ENCODE data around the gene FRMPD1. TPM values are rescaled to one million over a fixed set of nuclear protein-coding genes. Genes with fewer than 3 reads are reported as not detected.

The FRMPD1 gene
- polyA plus RNA-seq, 1 donor from 2014 or later, result 0.35 TPM

DNA sequence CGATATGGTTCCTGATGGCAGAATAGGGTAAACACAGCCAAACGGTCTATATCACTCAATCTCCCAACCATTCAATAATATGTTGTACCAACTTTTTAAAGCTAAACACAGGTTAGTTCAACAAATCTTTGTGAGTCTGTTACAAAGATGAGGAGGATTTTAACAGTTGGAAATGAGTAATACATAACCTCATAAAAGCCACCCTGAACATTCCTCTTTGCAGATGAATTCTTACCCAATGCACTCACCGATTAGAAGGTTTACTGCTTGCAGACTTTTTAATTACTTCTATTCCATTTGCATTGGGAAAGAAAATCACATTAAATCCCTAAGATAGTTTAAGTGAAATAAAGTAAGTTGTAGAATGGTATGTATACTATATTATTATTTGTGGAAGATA is 79.5 kb downstream of the FRMPD1 start:
- Histone ChIP-seq H3K27me3 (ENCODE audit: insufficient read depth, low read depth, low read length) (no peaks in the 10 kb centered on the region), H3K36me3 (ENCODE audit: insufficient read depth, low read length) (no peaks in the 10 kb centered on the region), H3K4me2 (ENCODE audit: low read length) (no peak overlapping the region), H3K9ac (ENCODE audit: low read length) (no peak overlapping the region), H3K9me3 (ENCODE audit: low read length) (no peaks in the 10 kb centered on the region), H3K27ac (ENCODE audit: low read length) (no peak overlapping the region), H4K20me1 (ENCODE audit: insufficient read depth) (no peaks in the 10 kb centered on the region), H2AFZ (ENCODE audit: low read depth, low read length) (no peak overlapping the region), H3K4me3 (ENCODE audit: low read length) (no peak overlapping the region), H3F3A (ENCODE audit: insufficient read depth, low read length, poor library complexity, severe bottlenecking) (no peaks in the 10 kb centered on the region), H3K9me2 (ENCODE audit: insufficient read depth, low read length) (no peaks in the 10 kb centered on the region), H3K79me2 (replicated peaks; ENCODE audit: insufficient read depth, low read length) (no peaks in the 10 kb centered on the region)
- no peak for TF ChIP-seq SMC3 (conservative IDR thresholded peaks at IDR 0.05; ENCODE audit: poor library complexity)
- TF ChIP-seq, protein P1, sequence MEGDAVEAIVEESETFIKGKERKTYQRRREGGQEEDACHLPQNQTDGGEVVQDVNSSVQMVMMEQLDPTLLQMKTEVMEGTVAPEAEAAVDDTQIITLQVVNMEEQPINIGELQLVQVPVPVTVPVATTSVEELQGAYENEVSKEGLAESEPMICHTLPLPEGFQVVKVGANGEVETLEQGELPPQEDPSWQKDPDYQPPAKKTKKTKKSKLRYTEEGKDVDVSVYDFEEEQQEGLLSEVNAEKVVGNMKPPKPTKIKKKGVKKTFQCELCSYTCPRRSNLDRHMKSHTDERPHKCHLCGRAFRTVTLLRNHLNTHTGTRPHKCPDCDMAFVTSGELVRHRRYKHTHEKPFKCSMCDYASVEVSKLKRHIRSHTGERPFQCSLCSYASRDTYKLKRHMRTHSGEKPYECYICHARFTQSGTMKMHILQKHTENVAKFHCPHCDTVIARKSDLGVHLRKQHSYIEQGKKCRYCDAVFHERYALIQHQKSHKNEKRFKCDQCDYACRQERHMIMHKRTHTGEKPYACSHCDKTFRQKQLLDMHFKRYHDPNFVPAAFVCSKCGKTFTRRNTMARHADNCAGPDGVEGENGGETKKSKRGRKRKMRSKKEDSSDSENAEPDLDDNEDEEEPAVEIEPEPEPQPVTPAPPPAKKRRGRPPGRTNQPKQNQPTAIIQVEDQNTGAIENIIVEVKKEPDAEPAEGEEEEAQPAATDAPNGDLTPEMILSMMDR (IDR thresholded peaks at IDR 0.05; ENCODE audit: poor library complexity, severe bottlenecking), result no peak
- no peak for TF ChIP-seq POLR2AphosphoS5 (IDR thresholded peaks at IDR 0.05)
- TF ChIP-seq EP300 (conservative IDR thresholded peaks at IDR 0.05; ENCODE audit: poor library complexity, severe bottlenecking), result no peak

DNA sequence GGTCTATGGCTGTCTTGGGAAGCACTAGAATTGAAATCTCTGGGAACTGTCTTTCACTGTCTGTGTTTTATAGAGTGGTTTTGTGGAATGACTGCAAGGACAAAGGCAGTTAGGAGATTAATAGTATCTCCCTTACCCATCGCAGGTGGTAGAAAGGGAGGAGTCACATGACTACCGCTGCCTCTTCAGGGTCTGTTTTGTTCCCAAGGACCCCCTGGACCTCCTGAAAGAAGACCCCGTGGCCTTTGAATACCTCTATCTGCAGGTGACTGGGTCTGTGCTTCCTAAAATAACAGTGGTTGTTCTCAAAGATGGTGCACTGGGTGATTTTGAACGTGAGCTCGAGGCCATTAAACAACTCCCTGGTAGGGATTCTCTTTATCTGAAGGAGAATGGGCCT is 80.1 kb downstream of the FRMPD1 start:
- no peaks in the 10 kb centered on the region for H3K9me2 ChIP-seq (ENCODE audit: insufficient read depth, low read length)
- no peak overlapping the region for H3K27ac ChIP-seq (ENCODE audit: low read length)
- no peak overlapping the region for H3K9ac ChIP-seq (ENCODE audit: low read length)
- no peak overlapping the region for H3K4me2 ChIP-seq (ENCODE audit: low read length)
- H3K79me2 ChIP-seq (replicated peaks; ENCODE audit: insufficient read depth, low read length), result no peaks in the 10 kb centered on the region
- no peaks in the 10 kb centered on the region for H4K20me1 ChIP-seq (ENCODE audit: insufficient read depth)
- no peaks in the 10 kb centered on the region for H3K27me3 ChIP-seq (ENCODE audit: insufficient read depth, low read depth, low read length)
- H2AFZ ChIP-seq (ENCODE audit: low read depth, low read length), result no peak overlapping the region
- no peak overlapping the region for H3K4me3 ChIP-seq (ENCODE audit: low read length)
- no peaks in the 10 kb centered on the region for H3F3A ChIP-seq (ENCODE audit: insufficient read depth, low read length, poor library complexity, severe bottlenecking)
- no peaks in the 10 kb centered on the region for H3K36me3 ChIP-seq (ENCODE audit: insufficient read depth, low read length)
- H3K9me3 ChIP-seq (ENCODE audit: low read length), result no peaks in the 10 kb centered on the region
- TF ChIP-seq EZH2 (IDR thresholded peaks at IDR 0.05; ENCODE audit: borderline replicate concordance, insufficient read depth, low read length, poor library complexity, severe bottlenecking), result no peak
- TF ChIP-seq MXI1 (conservative IDR thresholded peaks at IDR 0.05; ENCODE audit: poor library complexity, severe bottlenecking), result no peak
- no peak for TF ChIP-seq SMC3 (conservative IDR thresholded peaks at IDR 0.05; ENCODE audit: poor library complexity)
- no peak for TF ChIP-seq TAF1 (IDR thresholded peaks at IDR 0.05; ENCODE audit: low read depth)
- TF ChIP-seq, protein P1 (IDR thresholded peaks at IDR 0.05; ENCODE audit: poor library complexity, severe bottlenecking), result no peak
- TF ChIP-seq, protein P2, sequence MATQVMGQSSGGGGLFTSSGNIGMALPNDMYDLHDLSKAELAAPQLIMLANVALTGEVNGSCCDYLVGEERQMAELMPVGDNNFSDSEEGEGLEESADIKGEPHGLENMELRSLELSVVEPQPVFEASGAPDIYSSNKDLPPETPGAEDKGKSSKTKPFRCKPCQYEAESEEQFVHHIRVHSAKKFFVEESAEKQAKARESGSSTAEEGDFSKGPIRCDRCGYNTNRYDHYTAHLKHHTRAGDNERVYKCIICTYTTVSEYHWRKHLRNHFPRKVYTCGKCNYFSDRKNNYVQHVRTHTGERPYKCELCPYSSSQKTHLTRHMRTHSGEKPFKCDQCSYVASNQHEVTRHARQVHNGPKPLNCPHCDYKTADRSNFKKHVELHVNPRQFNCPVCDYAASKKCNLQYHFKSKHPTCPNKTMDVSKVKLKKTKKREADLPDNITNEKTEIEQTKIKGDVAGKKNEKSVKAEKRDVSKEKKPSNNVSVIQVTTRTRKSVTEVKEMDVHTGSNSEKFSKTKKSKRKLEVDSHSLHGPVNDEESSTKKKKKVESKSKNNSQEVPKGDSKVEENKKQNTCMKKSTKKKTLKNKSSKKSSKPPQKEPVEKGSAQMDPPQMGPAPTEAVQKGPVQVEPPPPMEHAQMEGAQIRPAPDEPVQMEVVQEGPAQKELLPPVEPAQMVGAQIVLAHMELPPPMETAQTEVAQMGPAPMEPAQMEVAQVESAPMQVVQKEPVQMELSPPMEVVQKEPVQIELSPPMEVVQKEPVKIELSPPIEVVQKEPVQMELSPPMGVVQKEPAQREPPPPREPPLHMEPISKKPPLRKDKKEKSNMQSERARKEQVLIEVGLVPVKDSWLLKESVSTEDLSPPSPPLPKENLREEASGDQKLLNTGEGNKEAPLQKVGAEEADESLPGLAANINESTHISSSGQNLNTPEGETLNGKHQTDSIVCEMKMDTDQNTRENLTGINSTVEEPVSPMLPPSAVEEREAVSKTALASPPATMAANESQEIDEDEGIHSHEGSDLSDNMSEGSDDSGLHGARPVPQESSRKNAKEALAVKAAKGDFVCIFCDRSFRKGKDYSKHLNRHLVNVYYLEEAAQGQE (IDR thresholded peaks at IDR 0.05; ENCODE audit: borderline replicate concordance), result no peak
- TF ChIP-seq RAD21 (conservative IDR thresholded peaks at IDR 0.05), result no peak
- TF ChIP-seq EP300 (conservative IDR thresholded peaks at IDR 0.05; ENCODE audit: poor library complexity, severe bottlenecking), result no peak
- no peak for TF ChIP-seq POLR2AphosphoS5 (IDR thresholded peaks at IDR 0.05)
